ENCODE data around the gene HERPUD1. TPM values are rescaled to one million over a fixed set of nuclear protein-coding genes. Genes with fewer than 3 reads are reported as not detected.

The HERPUD1 gene
- total and polyA plus RNA-seq, 2 of the 13 experiments (the other 11 are each of a cell fraction or from before 2014, with no cell fraction given) = 96.2 to 323 TPM

DNA sequence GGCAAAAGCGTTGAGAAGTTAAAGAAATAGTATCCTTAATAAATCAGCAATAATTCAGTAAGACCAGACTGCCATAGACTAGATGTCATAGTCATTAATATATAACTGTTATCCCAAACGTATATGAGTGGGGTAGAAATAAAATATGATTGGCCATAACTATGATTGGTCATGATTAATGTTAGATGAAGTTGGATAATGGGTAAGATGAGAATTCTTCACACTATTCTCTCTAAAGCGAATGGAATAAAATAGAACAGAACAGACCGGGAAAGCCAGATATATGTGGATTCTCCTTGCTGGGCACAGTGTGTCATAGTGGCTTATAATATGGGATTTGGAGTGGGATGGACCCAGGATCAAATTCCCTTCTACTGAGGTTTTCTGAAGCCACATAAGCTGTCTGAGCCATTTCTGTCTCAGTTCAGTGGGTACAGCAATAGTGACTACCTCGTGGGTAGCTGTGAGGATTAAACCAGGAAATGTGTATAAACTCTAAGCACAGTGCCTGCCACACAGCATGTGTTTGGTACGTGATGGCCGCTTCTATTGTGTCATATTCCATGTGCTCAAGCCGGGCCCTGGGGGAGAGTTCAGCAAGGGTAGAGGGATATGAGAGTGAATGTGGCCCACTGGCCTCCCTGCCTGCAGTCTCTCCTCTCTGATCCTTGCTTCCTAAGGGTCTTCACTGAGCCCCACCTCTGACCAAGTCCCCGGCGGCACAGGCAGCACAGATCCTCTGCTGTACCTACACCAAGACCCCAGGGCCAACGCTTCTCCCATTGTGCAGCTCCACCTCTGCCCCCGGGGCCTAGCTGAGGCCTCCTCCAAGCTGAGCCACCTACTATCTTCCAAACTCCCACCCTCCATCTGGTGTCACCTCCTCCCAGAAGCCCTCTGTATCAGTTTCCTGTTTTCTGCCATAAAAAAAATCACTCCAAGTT lies 33.5 kb downstream of the HERPUD1 start (continued):
- TF ChIP-seq PAWR (CRISPR knock-in tag; IDR thresholded peaks at IDR 0.05; ENCODE audit: borderline replicate concordance) (no peak), DNMT1 (CRISPR knock-in tag; IDR thresholded peaks at IDR 0.05) (no peak), ELF3 (CRISPR knock-in tag; IDR thresholded peaks at IDR 0.05) (no peak), TBL1XR1 (IDR thresholded peaks at IDR 0.05; ENCODE audit: borderline replicate concordance, low read length, partially characterized antibody) (no peak), ZNF260 (CRISPR knock-in tag; IDR thresholded peaks at IDR 0.05; ENCODE audit: borderline replicate concordance, low read depth) (no peak), ZNF337 (CRISPR knock-in tag; IDR thresholded peaks at IDR 0.05; ENCODE audit: borderline replicate concordance, low read depth) (no peak), NFE2L2 (IDR thresholded peaks at IDR 0.05; ENCODE audit: low read length) (no peak), NFATC3 (CRISPR knock-in tag; IDR thresholded peaks at IDR 0.05) (no peak), ELF4 (CRISPR knock-in tag; IDR thresholded peaks at IDR 0.05; ENCODE audit: borderline replicate concordance) (no peak), STAT5B (CRISPR knock-in tag; IDR thresholded peaks at IDR 0.05) (no peak), YEATS4 (CRISPR knock-in tag; IDR thresholded peaks at IDR 0.05; ENCODE audit: borderline replicate concordance) (no peak), TAF15 (IDR thresholded peaks at IDR 0.05; ENCODE audit: low read depth, low read length, poor library complexity, severe bottlenecking) (no peak), ZFP36 (IDR thresholded peaks at IDR 0.05; ENCODE audit: borderline replicate concordance, low read depth, low read length, partially characterized antibody) (peak; percentile 17), ZBTB38 (CRISPR knock-in tag; IDR thresholded peaks at IDR 0.05) (peak; percentile 79)
- TF ChIP-seq, protein P1, sequence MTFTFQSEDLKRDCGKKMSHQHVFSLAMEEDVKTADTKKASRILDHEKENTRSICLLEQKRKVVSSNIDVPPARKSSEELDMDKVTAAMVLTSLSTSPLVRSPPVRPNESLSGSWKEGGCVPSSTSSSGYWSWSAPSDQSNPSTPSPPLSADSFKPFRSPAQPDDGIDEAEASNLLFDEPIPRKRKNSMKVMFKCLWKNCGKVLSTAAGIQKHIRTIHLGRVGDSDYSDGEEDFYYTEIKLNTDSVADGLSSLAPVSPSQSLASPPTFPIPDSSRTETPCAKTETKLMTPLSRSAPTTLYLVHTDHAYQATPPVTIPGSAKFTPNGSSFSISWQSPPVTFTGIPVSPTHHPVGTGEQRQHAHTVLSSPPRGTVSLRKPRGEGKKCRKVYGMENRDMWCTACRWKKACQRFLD (CRISPR knock-in tag; IDR thresholded peaks at IDR 0.05; ENCODE audit: borderline replicate concordance) = no peak
- TF ChIP-seq, protein P2, sequence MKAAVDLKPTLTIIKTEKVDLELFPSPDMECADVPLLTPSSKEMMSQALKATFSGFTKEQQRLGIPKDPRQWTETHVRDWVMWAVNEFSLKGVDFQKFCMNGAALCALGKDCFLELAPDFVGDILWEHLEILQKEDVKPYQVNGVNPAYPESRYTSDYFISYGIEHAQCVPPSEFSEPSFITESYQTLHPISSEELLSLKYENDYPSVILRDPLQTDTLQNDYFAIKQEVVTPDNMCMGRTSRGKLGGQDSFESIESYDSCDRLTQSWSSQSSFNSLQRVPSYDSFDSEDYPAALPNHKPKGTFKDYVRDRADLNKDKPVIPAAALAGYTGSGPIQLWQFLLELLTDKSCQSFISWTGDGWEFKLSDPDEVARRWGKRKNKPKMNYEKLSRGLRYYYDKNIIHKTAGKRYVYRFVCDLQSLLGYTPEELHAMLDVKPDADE (CRISPR knock-in tag; IDR thresholded peaks at IDR 0.05) = 0 out of 2 replicates have a peak, but pooled peaks have one; percentile 16
- TF ChIP-seq, protein P3, sequence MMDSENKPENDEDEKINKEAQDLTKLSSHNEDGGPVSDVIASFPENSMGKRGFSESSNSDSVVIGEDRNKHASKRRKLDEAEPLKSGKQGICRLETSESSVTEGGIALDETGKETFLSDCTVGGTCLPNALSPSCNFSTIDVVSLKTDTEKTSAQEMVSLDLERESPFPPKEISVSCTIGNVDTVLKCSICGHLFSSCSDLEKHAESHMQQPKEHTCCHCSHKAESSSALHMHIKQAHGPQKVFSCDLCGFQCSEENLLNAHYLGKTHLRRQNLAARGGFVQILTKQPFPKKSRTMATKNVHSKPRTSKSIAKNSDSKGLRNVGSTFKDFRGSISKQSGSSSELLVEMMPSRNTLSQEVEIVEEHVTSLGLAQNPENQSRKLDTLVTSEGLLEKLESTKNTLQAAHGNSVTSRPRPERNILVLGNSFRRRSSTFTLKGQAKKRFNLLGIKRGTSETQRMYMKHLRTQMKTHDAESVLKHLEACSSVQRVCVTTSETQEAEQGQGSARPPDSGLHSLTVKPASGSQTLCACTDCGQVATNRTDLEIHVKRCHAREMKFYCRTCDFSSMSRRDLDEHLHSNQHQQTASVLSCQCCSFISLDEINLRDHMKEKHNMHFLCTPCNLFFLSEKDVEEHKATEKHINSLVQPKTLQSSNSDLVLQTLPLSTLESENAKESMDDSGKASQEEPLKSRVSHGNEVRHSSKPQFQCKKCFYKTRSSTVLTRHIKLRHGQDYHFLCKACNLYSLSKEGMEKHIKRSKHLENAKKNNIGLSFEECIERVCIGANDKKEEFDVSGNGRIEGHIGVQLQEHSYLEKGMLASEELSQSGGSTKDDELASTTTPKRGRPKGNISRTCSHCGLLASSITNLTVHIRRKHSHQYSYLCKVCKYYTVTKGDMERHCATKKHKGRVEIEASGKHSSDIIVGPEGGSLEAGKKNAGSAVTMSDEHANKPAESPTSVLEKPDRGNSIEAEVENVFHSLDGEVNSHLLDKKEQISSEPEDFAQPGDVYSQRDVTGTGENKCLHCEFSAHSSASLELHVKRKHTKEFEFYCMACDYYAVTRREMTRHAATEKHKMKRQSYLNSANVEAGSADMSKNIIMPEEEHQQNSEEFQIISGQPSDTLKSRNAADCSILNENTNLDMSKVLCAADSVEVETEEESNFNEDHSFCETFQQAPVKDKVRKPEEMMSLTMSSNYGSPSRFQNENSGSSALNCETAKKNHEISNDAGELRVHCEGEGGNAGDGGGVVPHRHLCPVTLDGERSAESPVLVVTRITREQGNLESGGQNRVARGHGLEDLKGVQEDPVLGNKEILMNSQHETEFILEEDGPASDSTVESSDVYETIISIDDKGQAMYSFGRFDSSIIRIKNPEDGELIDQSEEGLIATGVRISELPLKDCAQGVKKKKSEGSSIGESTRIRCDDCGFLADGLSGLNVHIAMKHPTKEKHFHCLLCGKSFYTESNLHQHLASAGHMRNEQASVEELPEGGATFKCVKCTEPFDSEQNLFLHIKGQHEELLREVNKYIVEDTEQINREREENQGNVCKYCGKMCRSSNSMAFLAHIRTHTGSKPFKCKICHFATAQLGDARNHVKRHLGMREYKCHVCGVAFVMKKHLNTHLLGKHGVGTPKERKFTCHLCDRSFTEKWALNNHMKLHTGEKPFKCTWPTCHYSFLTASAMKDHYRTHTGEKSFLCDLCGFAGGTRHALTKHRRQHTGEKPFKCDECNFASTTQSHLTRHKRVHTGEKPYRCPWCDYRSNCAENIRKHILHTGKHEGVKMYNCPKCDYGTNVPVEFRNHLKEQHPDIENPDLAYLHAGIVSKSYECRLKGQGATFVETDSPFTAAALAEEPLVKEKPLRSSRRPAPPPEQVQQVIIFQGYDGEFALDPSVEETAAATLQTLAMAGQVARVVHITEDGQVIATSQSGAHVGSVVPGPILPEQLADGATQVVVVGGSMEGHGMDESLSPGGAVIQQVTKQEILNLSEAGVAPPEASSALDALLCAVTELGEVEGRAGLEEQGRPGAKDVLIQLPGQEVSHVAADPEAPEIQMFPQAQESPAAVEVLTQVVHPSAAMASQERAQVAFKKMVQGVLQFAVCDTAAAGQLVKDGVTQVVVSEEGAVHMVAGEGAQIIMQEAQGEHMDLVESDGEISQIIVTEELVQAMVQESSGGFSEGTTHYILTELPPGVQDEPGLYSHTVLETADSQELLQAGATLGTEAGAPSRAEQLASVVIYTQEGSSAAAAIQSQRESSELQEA (CRISPR knock-in tag; IDR thresholded peaks at IDR 0.05; ENCODE audit: not compliant biosample characterization) = no peak
